OCI-LY1 (cell line): ENCODE measurements around the gene SLC46A1.

Experiments used
- CTCF ChIP-seq: fragments of 200-600 bp; sonication (generic), shearing (Covaris generic); IDR thresholded peaks from 2 replicates; pipeline ENCODE4 v1.5.1; 2017; ENCODE audit warnings: mild to moderate bottlenecking, antibody characterized with exemption, low read length, moderate library complexity, mixed read lengths
- EZH2 ChIP-seq: fragments of 200-600 bp; sonication (generic), shearing (Covaris generic); IDR thresholded peaks from 2 replicates; pipeline ENCODE4 v1.8.0; 2017; ENCODE audit warnings: borderline replicate concordance, mixed run types, mild to moderate bottlenecking, antibody characterized with exemption, low read length, moderate library complexity, mixed read lengths

GRCh38 chr17:28368915-28369683, 36.9 kb downstream of the SLC46A1 start:
- TF ChIP-seq CTCF (no peak), EZH2 (no peak)
